OCI-LY1 (cell line): ENCODE measurements around the gene PTGES2.

Experiments
- H2AFZ ChIP-seq: fragments of 200-600 bp; sonication (generic), shearing (Covaris generic); 2 replicates; pipeline ENCODE4 v1.6.0; 2014; ENCODE audit warnings: antibody characterized with exemption, mild to moderate bottlenecking, low read length
- H3F3A ChIP-seq: fragments of 200-600 bp; sonication (generic), shearing (Covaris generic); 2 replicates; pipeline ENCODE4 v1.6.0; 2014; ENCODE audit warnings: mild to moderate bottlenecking, antibody characterized with exemption, low read length, moderate library complexity; ENCODE audit not compliant: insufficient read depth
- H3K27ac ChIP-seq: fragments of 200-600 bp; sonication (generic); 2 replicates; pipeline ENCODE4 v1.5.1; 2014; ENCODE audit warnings: low read length, mixed run types, mild to moderate bottlenecking, low read depth; ENCODE audit not compliant: poor library complexity, severe bottlenecking
- H3K27me3 ChIP-seq: fragments of 200-600 bp; sonication (generic); 2 replicates; pipeline ENCODE4 v1.6.0; 2014; ENCODE audit warnings: antibody characterized with exemption, mild to moderate bottlenecking, low read length, moderate library complexity; ENCODE audit not compliant: insufficient read depth
- H3K36me3 ChIP-seq: fragments of 200-600 bp; sonication (generic); 2 replicates; pipeline ENCODE4 v1.6.1; 2014; ENCODE audit warnings: mild to moderate bottlenecking, antibody characterized with exemption, low read length, moderate library complexity, mixed read lengths; ENCODE audit not compliant: insufficient read depth
- H3K4me1 ChIP-seq: fragments of 200-600 bp; sonication (generic); 2 replicates; pipeline ENCODE4 v1.5.1; 2014; ENCODE audit warnings: mild to moderate bottlenecking, low read length, moderate library complexity; ENCODE audit not compliant: insufficient read depth, severe bottlenecking
- H3K4me2 ChIP-seq: fragments of 200-600 bp; sonication (generic), shearing (Covaris generic); 2 replicates; pipeline ENCODE4 v1.6.1; 2014; ENCODE audit warnings: low read length
- H3K4me3 ChIP-seq: fragments of 200-600 bp; sonication (generic); 2 replicates; pipeline ENCODE4 v1.5.1; 2014; ENCODE audit warnings: low read length, low read depth, mild to moderate bottlenecking, mixed read lengths; ENCODE audit not compliant: poor library complexity, severe bottlenecking
- H3K79me2 ChIP-seq: fragments of 200-600 bp; shearing (Covaris generic); 2 replicates; pipeline ENCODE4 v1.6.1; 2016; ENCODE audit warnings: mixed run types, low read length, mixed read lengths; ENCODE audit not compliant: insufficient read depth
- H3K9ac ChIP-seq: fragments of 200-600 bp; sonication (generic), shearing (Covaris generic); 2 replicates; pipeline ENCODE4 v1.6.1; 2014; ENCODE audit warnings: mild to moderate bottlenecking, low read length, mixed read lengths
- H3K9me2 ChIP-seq: fragments of 200-600 bp; sonication (generic), shearing (Covaris generic); 2 replicates; pipeline ENCODE4 v1.6.1; 2014; ENCODE audit warnings: low read depth, mild to moderate bottlenecking, low read length, mixed read lengths
- H3K9me3 ChIP-seq: fragments of 200-600 bp; shearing (Covaris generic); 2 replicates; pipeline ENCODE4 v1.6.1; 2014; ENCODE audit warnings: low read length, mixed read lengths
- H4K20me1 ChIP-seq: fragments of 200-600 bp; sonication (generic), shearing (Covaris generic); 2 replicates; pipeline ENCODE4 v1.6.0; 2016; ENCODE audit warnings: mild to moderate bottlenecking, low read length; ENCODE audit not compliant: insufficient read depth
- EZH2 ChIP-seq: fragments of 200-600 bp; sonication (generic), shearing (Covaris generic); IDR thresholded peaks from 2 replicates; pipeline ENCODE4 v1.8.0; 2017; ENCODE audit warnings: borderline replicate concordance, mixed run types, mild to moderate bottlenecking, antibody characterized with exemption, low read length, moderate library complexity, mixed read lengths
- TF ChIP-seq, protein P1 (sequence below): fragments of 200-600 bp; sonication (generic), shearing (Covaris generic); IDR thresholded peaks from 2 replicates; pipeline ENCODE4 v1.5.1; 2017; ENCODE audit warnings: mild to moderate bottlenecking, antibody characterized with exemption, low read length, moderate library complexity, mixed read lengths

PTGES2 gene

DNA sequence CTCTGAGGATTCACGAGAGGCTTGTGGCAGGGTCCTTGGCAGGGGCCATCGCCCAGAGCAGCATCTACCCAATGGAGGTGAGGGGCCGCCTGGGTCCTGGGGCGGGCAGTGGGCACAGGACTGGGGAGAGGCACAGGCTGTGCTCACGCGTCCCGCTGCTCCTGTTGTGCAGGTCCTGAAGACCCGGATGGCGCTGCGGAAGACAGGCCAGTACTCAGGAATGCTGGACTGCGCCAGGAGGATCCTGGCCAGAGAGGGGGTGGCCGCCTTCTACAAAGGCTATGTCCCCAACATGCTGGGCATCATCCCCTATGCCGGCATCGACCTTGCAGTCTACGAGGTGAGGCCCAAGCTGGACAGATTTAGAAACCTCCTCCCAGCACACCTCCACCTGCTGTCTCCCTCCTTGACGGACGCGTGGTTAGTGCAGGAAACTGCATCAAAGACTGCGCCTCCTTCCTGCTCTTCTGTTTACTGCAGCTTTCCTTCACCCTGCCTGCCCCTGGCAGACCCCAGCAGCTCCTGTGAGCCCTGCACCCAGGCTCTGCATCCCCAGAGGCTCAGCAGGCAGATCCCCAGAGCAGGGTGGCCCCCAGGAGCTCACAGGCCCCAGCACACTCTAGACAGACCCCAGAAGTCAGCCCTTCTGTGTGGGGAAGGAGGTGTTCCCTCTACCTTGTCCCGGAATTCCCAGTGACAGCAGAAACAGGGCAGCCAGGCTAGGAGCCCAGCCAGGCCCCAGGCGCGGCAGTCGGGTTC lies 21.2 kb downstream of the PTGES2 start:
- H3K79me2 ChIP-seq = no peaks in the 10 kb centered on the region
- H3K36me3 ChIP-seq = peaks cover 62% of the 10 kb centered on the region
- no peak overlapping the region for H3K4me2 ChIP-seq
- peaks cover 4% of the 10 kb centered on the region; the same call in 1 of the 2 replicates for H3F3A ChIP-seq
- no peaks in the 10 kb centered on the region for H3K9me2 ChIP-seq
- no peak overlapping the region for H3K4me3 ChIP-seq
- no peak overlapping the region for H3K27ac ChIP-seq
- H3K27me3 ChIP-seq = no peaks in the 10 kb centered on the region
- H3K4me1 ChIP-seq = peaks cover 14% of the 10 kb centered on the region
- H3K9me3 ChIP-seq = no peaks in the 10 kb centered on the region
- H3K9ac ChIP-seq = no peak overlapping the region
- TF ChIP-seq, protein P1, sequence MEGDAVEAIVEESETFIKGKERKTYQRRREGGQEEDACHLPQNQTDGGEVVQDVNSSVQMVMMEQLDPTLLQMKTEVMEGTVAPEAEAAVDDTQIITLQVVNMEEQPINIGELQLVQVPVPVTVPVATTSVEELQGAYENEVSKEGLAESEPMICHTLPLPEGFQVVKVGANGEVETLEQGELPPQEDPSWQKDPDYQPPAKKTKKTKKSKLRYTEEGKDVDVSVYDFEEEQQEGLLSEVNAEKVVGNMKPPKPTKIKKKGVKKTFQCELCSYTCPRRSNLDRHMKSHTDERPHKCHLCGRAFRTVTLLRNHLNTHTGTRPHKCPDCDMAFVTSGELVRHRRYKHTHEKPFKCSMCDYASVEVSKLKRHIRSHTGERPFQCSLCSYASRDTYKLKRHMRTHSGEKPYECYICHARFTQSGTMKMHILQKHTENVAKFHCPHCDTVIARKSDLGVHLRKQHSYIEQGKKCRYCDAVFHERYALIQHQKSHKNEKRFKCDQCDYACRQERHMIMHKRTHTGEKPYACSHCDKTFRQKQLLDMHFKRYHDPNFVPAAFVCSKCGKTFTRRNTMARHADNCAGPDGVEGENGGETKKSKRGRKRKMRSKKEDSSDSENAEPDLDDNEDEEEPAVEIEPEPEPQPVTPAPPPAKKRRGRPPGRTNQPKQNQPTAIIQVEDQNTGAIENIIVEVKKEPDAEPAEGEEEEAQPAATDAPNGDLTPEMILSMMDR = no peak
- TF ChIP-seq EZH2 = no peak
- no peaks in the 10 kb centered on the region for H4K20me1 ChIP-seq
- no peak overlapping the region for H2AFZ ChIP-seq

GRCh38 chr9:128105538-128106175 lies 21.9 kb downstream of the PTGES2 start:
- H3K27ac ChIP-seq = no peak overlapping the region
- H4K20me1 ChIP-seq = no peaks in the 10 kb centered on the region
- H3K4me2 ChIP-seq = no peak overlapping the region
- no peaks in the 10 kb centered on the region for H3K27me3 ChIP-seq
- no peak overlapping the region for H3K4me3 ChIP-seq
- peaks cover 14% of the 10 kb centered on the region for H3K4me1 ChIP-seq
- H3K79me2 ChIP-seq = no peaks in the 10 kb centered on the region
- H3K9me2 ChIP-seq = no peaks in the 10 kb centered on the region
- TF ChIP-seq, protein P1 = no peak
- no peak for TF ChIP-seq EZH2
- H3F3A ChIP-seq = peaks cover 2% of the 10 kb centered on the region; the same call in 1 of the 2 replicates
- no peak overlapping the region for H3K9ac ChIP-seq
- no peaks in the 10 kb centered on the region for H3K9me3 ChIP-seq
- H2AFZ ChIP-seq = no peak overlapping the region
- H3K36me3 ChIP-seq = peaks cover 67% of the 10 kb centered on the region

GRCh38 chr9:128104171-128104618 lies 23.3 kb downstream of the PTGES2 start:
- Histone ChIP-seq H3K27ac (no peak overlapping the region), H3K9me2 (no peaks in the 10 kb centered on the region), H3K4me3 (no peak overlapping the region), H3K36me3 (peaks cover 63% of the 10 kb centered on the region), H3K79me2 (no peaks in the 10 kb centered on the region), H2AFZ (no peak overlapping the region), H3K9me3 (no peaks in the 10 kb centered on the region), H3F3A (no peaks in the 10 kb centered on the region), H3K9ac (no peak overlapping the region), H3K4me2 (no peak overlapping the region), H3K27me3 (no peaks in the 10 kb centered on the region), H3K4me1 (peaks cover 14% of the 10 kb centered on the region), H4K20me1 (no peaks in the 10 kb centered on the region)
- TF ChIP-seq, protein P1 = no peak
- no peak for TF ChIP-seq EZH2
